Neuronal stem cell (in vitro differentiated cells): ENCODE results near the gene FOSB.

ENCODE experiments used
- DNase-seq: peaks from one replicate; pipeline ENCODE4 v3.0.0-alpha.2; 2013; ENCODE audit warnings: low spot score
- H2AFZ ChIP-seq: one replicate; pipeline ENCODE4 v1.6.1; 2013; ENCODE audit warnings: mild to moderate bottlenecking, low read length, inconsistent platforms
- H2AK5ac ChIP-seq: 2 replicates; pipeline ENCODE4 v1.6.1; 2013; ENCODE audit warnings: low read depth, mild to moderate bottlenecking, inconsistent platforms, low read length, moderate library complexity, mixed read lengths
- H2BK120ac ChIP-seq: 2 replicates; pipeline ENCODE4 v1.6.1; 2013; ENCODE audit warnings: low read depth, mild to moderate bottlenecking, inconsistent platforms, low read length, moderate library complexity, mixed read lengths
- H2BK12ac ChIP-seq: one replicate; pipeline ENCODE4 v1.6.1; 2013; ENCODE audit warnings: low read length, inconsistent platforms
- H2BK15ac ChIP-seq: 2 replicates; pipeline ENCODE4 v1.6.1; 2013; ENCODE audit warnings: mild to moderate bottlenecking, low read length, inconsistent platforms, mixed read lengths
- H2BK5ac ChIP-seq: one replicate; pipeline ENCODE4 v1.6.1; 2013; ENCODE audit warnings: inconsistent platforms, mild to moderate bottlenecking, low read length, moderate library complexity
- H3K14ac ChIP-seq: one replicate; pipeline ENCODE4 v1.6.1; 2013; ENCODE audit warnings: low read length, inconsistent platforms
- H3K18ac ChIP-seq: 2 replicates; pipeline ENCODE4 v1.6.1; 2013; ENCODE audit warnings: low read length, inconsistent platforms
- H3K23ac ChIP-seq: 2 replicates; pipeline ENCODE4 v1.6.1; 2013; ENCODE audit warnings: low read depth, mild to moderate bottlenecking, mixed read lengths, low read length, inconsistent platforms; ENCODE audit not compliant: poor library complexity
- H3K27ac ChIP-seq: replicated peaks from 3 replicates; pipeline ENCODE4 v1.5.1; 2013; ENCODE audit warnings: low read length, inconsistent platforms
- H3K27me3 ChIP-seq, 3 experiments: 2 replicates each; pipeline ENCODE4 v1.6.1; 2013; ENCODE audit warnings: low read length in 3 of 3, mild to moderate bottlenecking in 2 of 3, inconsistent platforms in 1 of 3, low read depth in 1 of 3, mixed read lengths in 1 of 3, moderate library complexity in 1 of 3; ENCODE audit not compliant: control insufficient read depth in 3 of 3, insufficient read depth in 3 of 3
- H3K36me3 ChIP-seq, 2 donors: replicated peaks in 1 of 2; 2 replicates each; pipeline ENCODE4 v1.6.1; 2013; ENCODE audit warnings: low read length in 2 of 2; ENCODE audit not compliant: control insufficient read depth in 2 of 2, insufficient read depth in 2 of 2
- H3K4ac ChIP-seq: 2 replicates; pipeline ENCODE4 v1.6.1; 2013; ENCODE audit warnings: inconsistent platforms, mild to moderate bottlenecking, low read length, moderate library complexity
- H3K4me1 ChIP-seq, 2 donors: 1 replicate in 1 of 2; 2 replicates in 1 of 2; pipeline ENCODE4 v1.6.1; 2013; ENCODE audit warnings: low read length in 2 of 2, low read depth in 1 of 2; ENCODE audit not compliant: control insufficient read depth in 2 of 2, insufficient read depth in 1 of 2
- H3K4me2 ChIP-seq: one replicate; pipeline ENCODE4 v1.6.1; 2013; ENCODE audit warnings: mild to moderate bottlenecking, low read length, inconsistent platforms; ENCODE audit not compliant: insufficient read depth, poor library complexity, severe bottlenecking
- H3K4me3 ChIP-seq, 2 donors: 2 replicates each; pipeline ENCODE4 v1.5.1; 2013; ENCODE audit warnings: low read length in 2 of 2, mild to moderate bottlenecking in 2 of 2, inconsistent platforms in 1 of 2, moderate library complexity in 1 of 2
- H3K79me1 ChIP-seq: one replicate; pipeline ENCODE4 v1.6.1; 2013; ENCODE audit warnings: low read depth, mild to moderate bottlenecking, inconsistent platforms, low read length, moderate library complexity
- H3K9ac ChIP-seq: one replicate; pipeline ENCODE4 v1.6.1; 2013; ENCODE audit warnings: mild to moderate bottlenecking, low read depth, low read length, inconsistent platforms; ENCODE audit not compliant: poor library complexity
- H3K9me3 ChIP-seq, 2 donors: replicated peaks in 1 of 2; 2 replicates each; pipeline versions ENCODE3 to v1.6.1; 2013; ENCODE audit warnings: low read length in 2 of 2, mild to moderate bottlenecking in 2 of 2, inconsistent platforms in 1 of 2, low read depth in 1 of 2, mixed read lengths in 1 of 2, moderate library complexity in 1 of 2; ENCODE audit not compliant: control insufficient read depth in 2 of 2, insufficient read depth in 1 of 2
- H4K8ac ChIP-seq: one replicate; pipeline ENCODE4 v1.6.1; 2013; ENCODE audit warnings: low read depth, mild to moderate bottlenecking, inconsistent platforms, low read length, moderate library complexity
- H4K91ac ChIP-seq: one replicate; pipeline ENCODE4 v1.6.1; 2013; ENCODE audit warnings: low read length, low read depth, mild to moderate bottlenecking, inconsistent platforms; ENCODE audit not compliant: poor library complexity
- WGBS, 2 donors: extraction: QIAGEN DNeasy Blood & Tissue Kit; methylation state at CpG; one replicate each; pipeline ENCODE4 v1.1.7; 2013; ENCODE audit warnings: missing lambda C conversion rate in 2 of 2, mixed read lengths in 1 of 2; ENCODE audit not compliant: insufficient read length in 2 of 2, insufficient replicate concordance in 1 of 2; ENCODE audit errors: extremely low coverage in 2 of 2; 5-methylcytosine and 5-hydroxymethylcytosine counted together

FOSB gene

DNA sequence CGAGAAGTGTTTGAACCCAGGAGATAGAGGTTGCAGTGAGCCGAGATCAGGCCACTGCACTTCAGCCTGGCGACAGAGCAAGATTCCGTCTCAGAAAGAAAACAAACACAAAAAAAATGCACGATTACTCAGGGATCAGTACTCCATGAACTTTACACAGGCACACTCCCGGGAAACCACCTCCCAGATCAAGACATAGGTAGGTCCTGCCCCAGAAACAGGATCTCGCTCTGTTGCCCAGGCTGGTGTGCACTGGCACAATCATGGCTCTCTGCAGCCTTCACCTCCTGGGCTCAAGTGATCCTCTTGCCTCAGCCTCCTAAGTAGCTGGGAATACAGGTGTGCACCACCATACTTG lies 50.7 kb downstream of the FOSB start:
- no peak overlapping the region for H2BK15ac ChIP-seq
- no peak for DNase-seq
- no peak overlapping the region for H3K4ac ChIP-seq
- H2BK5ac ChIP-seq, result no peak overlapping the region
- peaks cover 19 to 27% of the 10 kb centered on the region in 2 donors for H3K36me3 ChIP-seq
- H3K18ac ChIP-seq, result no peak overlapping the region
- H2BK120ac ChIP-seq, result no peak overlapping the region
- no peaks in the 10 kb centered on the region for H3K27me3 ChIP-seq
- no peak overlapping the region for H2AK5ac ChIP-seq
- no peaks in the 10 kb centered on the region for H3K9me3 ChIP-seq
- H4K91ac ChIP-seq, result no peak overlapping the region
- no peak overlapping the region for H3K4me2 ChIP-seq
- H3K79me1 ChIP-seq, result peaks cover 8% of the 10 kb centered on the region
- no peak overlapping the region for H3K4me3 ChIP-seq
- H2AFZ ChIP-seq, result no peak overlapping the region
- H2BK12ac ChIP-seq, result no peak overlapping the region
- H3K23ac ChIP-seq, result no peak overlapping the region
- no peak overlapping the region for H3K14ac ChIP-seq
- H3K27ac ChIP-seq, result no peak overlapping the region
- peaks cover 0 to 1% of the 10 kb centered on the region in 2 donors for H3K4me1 ChIP-seq
- no CpG with 5 or more reads among the region's 7 CpGs for WGBS, 2 donors
- no peak overlapping the region for H3K9ac ChIP-seq
- no peak overlapping the region for H4K8ac ChIP-seq

DNA sequence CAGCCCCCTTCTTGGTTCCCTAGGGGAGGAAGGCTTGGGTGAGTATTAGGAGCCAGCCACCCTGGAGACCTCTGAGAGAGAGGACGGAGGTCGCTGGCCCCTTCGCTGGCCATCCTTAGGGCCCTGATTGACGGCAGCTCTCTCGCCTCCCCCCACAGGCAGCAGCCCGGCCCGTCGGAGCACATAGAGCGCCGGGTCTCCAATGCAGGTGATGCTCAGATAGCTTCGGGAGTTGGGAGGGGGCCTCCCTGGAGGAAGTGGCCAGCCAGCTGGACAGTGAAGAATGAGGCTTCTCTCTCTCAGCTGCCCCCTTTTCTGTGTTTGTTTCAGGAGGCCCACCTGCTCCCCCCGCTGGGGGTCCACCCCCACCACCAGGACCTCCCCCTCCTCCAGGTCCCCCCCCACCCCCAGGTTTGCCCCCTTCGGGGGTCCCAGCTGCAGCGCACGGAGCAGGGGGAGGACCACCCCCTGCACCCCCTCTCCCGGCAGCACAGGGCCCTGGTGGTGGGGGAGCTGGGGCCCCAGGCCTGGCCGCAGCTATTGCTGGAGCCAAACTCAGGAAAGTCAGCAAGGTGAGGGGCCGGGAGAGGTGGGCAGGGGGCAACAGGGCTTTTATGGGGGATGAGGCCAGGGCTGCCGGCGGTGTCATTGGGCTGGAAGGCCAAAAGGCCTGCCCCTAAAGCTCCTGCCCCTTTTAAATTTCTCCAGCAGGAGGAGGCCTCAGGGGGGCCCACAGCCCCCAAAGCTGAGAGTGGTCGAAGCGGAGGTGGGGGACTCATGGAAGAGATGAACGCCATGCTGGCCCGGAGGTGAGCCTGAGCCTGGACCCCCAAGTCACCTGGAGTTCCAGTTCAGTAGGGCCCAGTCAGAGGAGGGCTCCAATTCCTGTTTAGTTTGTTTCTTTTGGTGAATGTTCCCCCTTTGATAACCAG lies 54.5 kb downstream of the FOSB start:
- Histone ChIP-seq H3K9ac (no peak overlapping the region), H2BK15ac (no peak overlapping the region), H3K14ac (no peak overlapping the region), H3K9me3 (no peaks in the 10 kb centered on the region), H2BK5ac (no peak overlapping the region), H2BK12ac (no peak overlapping the region), H3K27ac (no peak overlapping the region), H3K18ac (no peak overlapping the region), H3K27me3 (no peaks in the 10 kb centered on the region), H2AFZ (no peak overlapping the region), H3K4ac (no peak overlapping the region), H3K23ac (no peak overlapping the region), H3K4me1 (peaks cover 0 to under 1% of the 10 kb centered on the region in 2 donors), H2BK120ac (no peak overlapping the region), H4K91ac (no peak overlapping the region), H3K36me3 (peaks cover 28 to 52% of the 10 kb centered on the region in 2 donors), H2AK5ac (no peak overlapping the region), H4K8ac (no peak overlapping the region), H3K4me3 (no peak overlapping the region), H3K4me2 (no peak overlapping the region), H3K79me1 (no peaks in the 10 kb centered on the region)
- no peak for DNase-seq
- no CpG with 5 or more reads among the region's 24 CpGs for WGBS, 2 donors

DNA sequence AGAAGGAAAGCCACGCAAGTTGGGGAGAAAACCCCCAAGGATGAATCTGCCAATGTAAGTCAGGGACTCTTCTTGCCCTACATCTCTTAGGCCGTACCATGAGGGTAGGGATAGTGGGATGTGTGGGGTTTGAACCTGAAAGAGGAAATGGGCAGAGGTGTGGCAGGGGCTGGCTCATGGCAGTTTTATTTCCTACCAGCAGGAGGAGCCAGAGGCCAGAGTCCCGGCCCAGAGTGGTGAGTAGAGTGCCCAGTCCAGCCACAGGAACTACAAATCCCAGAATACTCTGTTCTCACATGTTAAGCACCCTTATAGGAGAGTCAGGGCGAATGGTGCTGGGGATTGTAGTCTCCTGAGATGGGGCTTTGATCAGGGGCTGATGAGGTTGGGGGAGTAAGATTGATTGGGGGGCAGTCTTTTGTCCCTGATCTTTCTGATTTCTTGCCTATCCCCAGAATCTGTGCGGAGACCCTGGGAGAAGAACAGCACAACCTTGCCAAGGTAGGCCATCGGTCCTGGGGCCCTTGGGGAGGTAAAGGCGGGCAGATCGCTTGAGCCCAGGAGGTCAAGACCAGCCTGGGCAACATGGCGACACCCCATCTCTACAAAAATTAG lies 56.0 kb downstream of the FOSB start:
- peak; percentile 87 for DNase-seq
- WGBS, 2 donors, result no CpG with 5 or more reads among the region's 9 CpGs
- Histone ChIP-seq H3K79me1 (no peaks in the 10 kb centered on the region), H2BK15ac (no peak overlapping the region), H3K18ac (no peak overlapping the region), H3K27me3 (no peaks in the 10 kb centered on the region), H2BK5ac (no peak overlapping the region), H4K91ac (no peak overlapping the region), H3K4me1 (peaks cover 0 to 8% of the 10 kb centered on the region in 2 donors), H3K9ac (no peak overlapping the region), H3K4me3 (no peak overlapping the region), H2AK5ac (no peak overlapping the region), H3K9me3 (no peaks in the 10 kb centered on the region), H3K4ac (no peak overlapping the region), H2BK120ac (no peak overlapping the region), H3K27ac (no peak overlapping the region), H3K36me3 (peaks cover 19 to 50% of the 10 kb centered on the region in 2 donors), H2AFZ (no peak overlapping the region), H4K8ac (no peak overlapping the region), H3K14ac (no peak overlapping the region), H3K4me2 (no peak overlapping the region), H3K23ac (no peak overlapping the region), H2BK12ac (no peak overlapping the region)

DNA sequence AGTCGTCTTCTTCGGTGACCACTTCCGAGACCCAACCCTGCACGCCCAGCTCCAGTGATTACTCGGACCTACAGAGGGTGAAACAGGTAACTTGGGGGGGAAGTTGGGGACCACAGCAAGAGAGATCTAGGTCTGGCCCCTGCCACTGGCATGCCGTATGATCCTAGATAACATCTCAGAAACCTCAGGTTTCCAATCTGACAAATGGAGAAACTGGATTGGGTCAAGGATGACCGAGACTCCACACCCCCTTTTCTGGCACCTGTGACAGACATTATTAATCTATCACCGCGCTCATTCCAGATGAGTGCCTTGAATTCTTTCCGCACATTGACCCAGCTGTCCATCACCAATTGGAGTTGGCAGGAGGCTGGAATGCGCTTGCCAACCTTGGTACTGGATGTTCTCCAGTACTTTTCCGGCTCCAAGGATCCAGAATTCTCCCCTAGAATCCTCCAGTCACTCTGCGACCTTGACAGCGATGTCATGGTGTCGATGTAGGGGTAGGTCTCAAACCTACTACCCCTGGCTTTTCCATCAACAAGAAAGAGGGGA lies 56.9 kb downstream of the FOSB start:
- no peak overlapping the region for H2BK15ac ChIP-seq

More for the DNA sequence above, 56.9 kb downstream of the FOSB start:
- Histone ChIP-seq H3K4me2 (no peak overlapping the region), H4K91ac (no peak overlapping the region), H3K27ac (no peak overlapping the region), H3K9me3 (no peaks in the 10 kb centered on the region), H3K4me1 (peaks cover 0 to 12% of the 10 kb centered on the region in 2 donors), H2BK120ac (no peak overlapping the region), H3K4me3 (no peak overlapping the region), H2BK12ac (no peak overlapping the region), H3K18ac (no peak overlapping the region), H4K8ac (no peak overlapping the region), H3K14ac (no peak overlapping the region), H2AFZ (no peak overlapping the region), H2BK5ac (no peak overlapping the region), H3K36me3 (peaks cover 19 to 50% of the 10 kb centered on the region in 2 donors), H3K27me3 (peaks cover 0 to 3% (median 0%) of the 10 kb centered on the region in 3 experiments), H3K79me1 (no peaks in the 10 kb centered on the region), H2AK5ac (no peak overlapping the region), H3K4ac (no peak overlapping the region), H3K23ac (no peak overlapping the region), H3K9ac (no peak overlapping the region)
- DNase-seq, result no peak
- WGBS, 2 donors, result no CpG with 5 or more reads among the region's 15 CpGs
